GM12872 (cell line): ENCODE data around the gene TAGLN.
A peak's percentile ranks its signal among the peaks of the same experiment; 100 is the strongest.

Experiments used
- TF ChIP-seq, protein P1 (sequence below): IDR thresholded peaks from 3 replicates; pipeline ENCODE4 v1.5.1; 2011; ENCODE audit warnings: low read depth, mild to moderate bottlenecking, low read length, moderate library complexity; ENCODE audit not compliant: insufficient read depth

Gene TAGLN

DNA sequence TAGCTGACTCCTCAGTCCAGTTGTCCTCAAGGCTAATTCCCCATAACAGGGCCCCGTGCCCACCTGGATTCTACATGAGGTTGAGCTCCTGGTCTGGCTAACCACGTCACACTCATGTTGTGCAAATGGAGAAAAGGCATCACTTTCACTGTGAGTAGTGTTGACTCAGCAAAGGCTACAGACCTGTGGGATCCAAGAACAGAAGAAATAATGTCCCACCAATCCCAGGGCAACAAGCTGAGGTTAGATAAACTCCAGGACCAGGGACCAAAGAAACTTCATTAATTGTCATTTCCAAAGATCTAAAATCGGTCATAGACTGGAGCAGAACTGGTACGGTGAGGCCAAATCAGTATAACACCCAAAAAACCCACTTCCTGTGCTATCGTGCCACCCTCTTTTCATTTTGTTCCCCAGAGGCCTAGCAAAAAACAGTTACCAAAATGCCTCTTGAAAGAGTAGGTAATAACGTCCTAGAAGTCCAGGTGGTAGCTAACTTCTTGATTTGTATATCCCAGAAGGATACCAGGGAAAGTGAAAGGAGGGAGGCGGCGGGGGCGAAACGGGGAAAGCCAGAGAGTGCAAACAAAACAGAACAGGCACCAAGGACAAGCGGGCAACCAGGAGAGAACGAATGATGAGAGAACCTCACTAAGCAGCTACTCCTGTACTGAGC lies 31.3 kb downstream of the TAGLN start:
- TF ChIP-seq, protein P1, sequence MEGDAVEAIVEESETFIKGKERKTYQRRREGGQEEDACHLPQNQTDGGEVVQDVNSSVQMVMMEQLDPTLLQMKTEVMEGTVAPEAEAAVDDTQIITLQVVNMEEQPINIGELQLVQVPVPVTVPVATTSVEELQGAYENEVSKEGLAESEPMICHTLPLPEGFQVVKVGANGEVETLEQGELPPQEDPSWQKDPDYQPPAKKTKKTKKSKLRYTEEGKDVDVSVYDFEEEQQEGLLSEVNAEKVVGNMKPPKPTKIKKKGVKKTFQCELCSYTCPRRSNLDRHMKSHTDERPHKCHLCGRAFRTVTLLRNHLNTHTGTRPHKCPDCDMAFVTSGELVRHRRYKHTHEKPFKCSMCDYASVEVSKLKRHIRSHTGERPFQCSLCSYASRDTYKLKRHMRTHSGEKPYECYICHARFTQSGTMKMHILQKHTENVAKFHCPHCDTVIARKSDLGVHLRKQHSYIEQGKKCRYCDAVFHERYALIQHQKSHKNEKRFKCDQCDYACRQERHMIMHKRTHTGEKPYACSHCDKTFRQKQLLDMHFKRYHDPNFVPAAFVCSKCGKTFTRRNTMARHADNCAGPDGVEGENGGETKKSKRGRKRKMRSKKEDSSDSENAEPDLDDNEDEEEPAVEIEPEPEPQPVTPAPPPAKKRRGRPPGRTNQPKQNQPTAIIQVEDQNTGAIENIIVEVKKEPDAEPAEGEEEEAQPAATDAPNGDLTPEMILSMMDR = no peak

DNA sequence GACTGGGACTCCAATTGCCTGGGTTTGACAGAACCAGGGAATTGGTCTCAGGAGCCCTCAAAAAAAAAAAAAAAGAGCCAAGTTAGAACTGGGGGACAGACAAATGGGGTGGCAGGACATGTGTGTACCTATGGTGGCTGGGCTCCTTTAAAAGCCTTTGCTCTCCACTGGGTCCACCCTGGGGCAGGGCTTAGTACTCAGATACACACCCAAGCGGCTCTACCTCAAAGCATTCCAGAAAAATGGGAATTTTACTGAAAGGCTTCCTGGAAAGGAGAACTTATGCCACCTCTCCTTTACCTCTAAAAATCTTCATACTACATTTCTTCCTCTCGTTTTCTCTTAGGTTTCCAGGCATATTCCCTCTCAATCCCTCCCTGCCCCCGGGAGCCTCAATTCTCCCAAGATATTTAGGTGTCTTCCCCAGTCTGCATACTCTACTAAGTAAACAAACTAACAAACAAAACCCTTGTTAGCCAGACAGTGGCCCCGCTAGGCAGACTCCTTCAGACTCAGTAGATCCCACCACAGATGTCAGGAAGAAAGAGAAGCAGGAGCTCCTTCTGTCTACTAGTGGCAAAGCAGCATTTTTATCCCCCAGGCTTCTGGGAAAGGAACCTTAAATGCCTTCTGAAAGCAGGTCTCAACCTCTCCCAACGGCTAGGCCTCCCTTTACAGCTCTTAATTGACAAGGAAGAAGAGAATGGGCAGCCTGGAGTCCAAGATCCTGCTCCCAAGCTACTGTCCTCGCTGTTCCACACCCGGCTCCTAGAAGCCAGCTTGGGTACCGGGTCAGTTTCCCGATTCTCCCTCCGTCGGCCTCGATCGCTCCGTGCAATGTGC lies 32.0 kb downstream of the TAGLN start:
- TF ChIP-seq, protein P1 = no peak

DNA sequence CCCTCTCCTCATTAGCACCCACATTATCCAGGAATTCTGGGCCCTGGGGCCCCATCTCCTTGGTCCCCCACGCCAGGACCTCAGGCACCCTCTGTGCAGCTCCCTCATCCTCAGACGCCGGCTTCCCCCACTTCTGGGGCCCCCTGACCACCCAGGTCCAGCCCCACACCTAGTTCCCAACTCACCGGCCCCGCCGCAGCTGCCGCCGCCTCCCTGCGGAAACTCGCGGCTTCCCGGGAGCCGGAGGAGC lies 32.6 kb downstream of the TAGLN start, which contains the start of gene PCSK7:
TSS of gene PCSK7 (minus strand) at position 232 of the 250 bp plus-strand sequence. CDS start 2,229 bp downstream, outside the sequence.
- TF ChIP-seq, protein P1 = no peak

DNA sequence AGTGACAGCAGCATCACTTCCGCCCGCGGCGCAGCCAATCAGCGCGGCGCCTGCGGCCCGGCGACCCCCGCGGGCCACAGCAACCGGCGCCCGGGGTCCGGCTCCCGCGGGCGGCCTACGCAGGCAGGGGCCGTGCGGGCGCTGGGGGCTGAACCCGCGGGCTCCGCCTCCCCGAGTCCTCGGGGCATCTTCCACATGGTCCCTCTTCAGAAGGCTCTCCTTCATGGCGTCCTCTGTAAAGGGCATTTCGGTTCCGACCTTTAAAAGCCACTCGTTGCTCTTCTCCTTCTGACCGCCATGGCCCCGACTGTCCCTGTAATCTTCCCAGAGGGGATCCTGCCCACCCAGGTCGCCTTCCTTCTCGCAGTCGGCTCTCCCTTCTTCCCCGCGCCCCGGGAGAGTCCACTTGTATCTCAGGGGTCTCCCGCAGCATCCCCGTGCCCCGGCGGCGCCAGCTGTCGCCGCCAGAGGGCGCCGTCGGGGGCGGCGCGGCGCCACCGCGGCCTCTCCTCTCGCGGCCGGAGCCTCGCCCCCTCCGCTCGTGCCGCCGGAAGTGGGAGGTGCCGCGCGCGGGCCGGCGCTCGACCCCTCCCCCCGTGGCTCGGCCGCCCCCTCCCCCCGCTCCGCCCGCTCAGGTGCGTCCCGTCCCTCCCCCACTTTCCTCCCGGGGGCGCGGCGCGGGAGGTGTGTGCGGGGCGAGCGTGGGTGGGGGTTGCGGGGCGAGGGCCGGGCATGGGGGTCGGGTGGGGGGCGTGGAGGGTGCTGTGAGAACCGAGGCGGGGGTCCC lies 33.1 kb downstream of the TAGLN start, which contains the start of gene RNF214:
TSS of gene RNF214 (plus strand) at position 580 of the 787 bp plus-strand sequence. CDS start 1,602 bp downstream, outside the sequence.
- TF ChIP-seq, protein P1 = peak; percentile 72

DNA sequence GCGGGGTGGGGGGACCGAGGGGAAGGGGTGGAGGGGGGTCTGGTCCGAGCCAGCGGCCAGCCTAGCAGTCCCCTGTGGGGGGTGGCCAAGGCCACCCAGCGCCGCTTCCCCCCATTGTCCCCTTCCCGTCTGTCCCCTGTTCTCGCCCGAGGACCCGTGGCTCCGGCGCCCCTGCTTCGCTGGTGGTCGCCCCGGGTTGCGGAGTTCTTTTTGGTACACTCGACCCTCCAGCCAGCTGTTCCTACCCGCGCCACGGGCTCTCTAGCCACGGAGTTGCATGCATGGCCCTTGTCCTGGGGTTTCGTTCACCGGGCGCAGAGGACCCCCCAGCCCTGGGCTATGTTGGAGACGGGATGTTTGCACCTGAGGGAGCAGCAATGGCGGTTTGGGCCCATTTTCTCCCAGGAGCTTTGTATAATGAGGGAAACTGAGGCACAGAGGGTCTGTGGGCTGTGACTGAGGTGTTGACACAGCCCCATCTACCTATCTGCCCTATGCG lies 33.8 kb downstream of the TAGLN start:
- TF ChIP-seq, protein P1 = no peak

DNA sequence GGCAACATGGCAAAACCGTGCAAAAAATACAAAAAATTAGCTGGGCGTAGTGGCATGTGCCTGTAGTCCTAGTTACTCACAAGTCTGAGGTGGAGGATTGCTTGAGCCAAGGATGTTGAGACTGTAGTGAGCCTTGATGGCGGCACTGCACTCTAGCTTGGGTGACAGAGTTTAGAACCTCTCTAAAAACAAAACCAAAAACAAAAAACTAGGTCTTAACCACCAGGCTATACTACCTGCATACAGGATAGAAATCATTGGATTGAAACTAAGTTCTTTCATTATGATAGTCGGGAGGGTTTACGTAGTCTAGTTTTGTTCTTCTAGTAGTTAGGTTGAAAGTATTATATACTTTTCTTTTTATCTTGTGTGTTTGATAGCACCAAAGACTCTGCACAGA lies 39.1 kb downstream of the TAGLN start:
- TF ChIP-seq, protein P1 = no peak

DNA sequence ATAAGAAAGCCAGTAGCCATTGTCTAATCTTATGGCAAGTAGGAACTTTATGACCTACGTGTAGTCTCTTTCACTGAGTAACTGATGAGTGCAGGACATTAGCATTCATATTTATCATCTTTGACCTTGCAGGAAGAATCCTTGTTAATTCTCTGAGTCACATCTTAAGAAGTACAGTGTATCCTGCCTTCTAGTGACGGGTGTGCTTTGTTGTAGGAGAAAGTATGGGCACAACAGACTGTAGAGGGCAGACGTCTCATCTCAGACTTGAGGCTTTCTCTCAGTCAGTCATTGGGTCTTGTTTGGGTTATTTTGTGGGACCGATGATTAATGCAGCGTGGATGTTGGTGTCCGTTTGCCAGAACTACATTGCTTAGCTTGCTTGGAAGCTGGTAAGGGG lies 40.1 kb downstream of the TAGLN start:
- TF ChIP-seq, protein P1 = no peak
